ENCODE measurements around the gene NUP210L.
A peak's percentile ranks its signal among the peaks of the same experiment; 100 is the strongest.

The NUP210L gene

DNA sequence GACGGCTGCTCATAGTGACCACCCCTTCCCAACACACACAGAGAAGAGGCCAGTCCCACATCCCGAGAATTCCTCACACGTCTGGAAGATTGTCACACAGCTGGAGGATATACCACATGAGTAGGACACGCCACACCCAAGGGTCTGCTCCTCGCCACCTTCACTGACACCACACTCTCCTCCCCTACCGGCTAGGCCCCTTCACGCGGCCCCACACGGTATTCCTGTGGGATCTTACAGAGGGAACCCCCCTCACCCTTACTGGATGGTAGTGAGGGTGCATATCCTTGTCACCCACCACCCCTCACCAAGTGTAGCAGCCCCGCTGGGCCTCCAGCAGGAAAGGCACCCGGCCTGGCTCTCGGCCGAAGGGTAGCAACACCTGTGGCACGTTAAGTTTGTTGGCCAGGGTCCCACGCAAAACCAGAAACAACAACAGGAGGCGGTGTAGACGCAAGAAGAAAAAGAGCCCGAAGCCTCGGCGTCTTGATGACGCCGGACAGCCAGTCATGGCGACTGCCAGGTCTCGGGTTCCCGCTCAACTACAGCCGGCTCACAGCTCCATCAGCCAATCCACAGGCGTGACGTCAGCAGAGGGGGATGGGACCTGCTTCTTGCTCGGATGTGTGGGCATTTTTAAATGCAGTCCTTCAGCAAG, at the start of gene NUP210L:
Gene NUP210L (minus strand): TSS at position 540 of the 658 bp plus-strand sequence.
- no peak for DNase-seq

- DNase-seq = no peak
Measured at GRCh38 chr1:154199563-154199879, 44.6 kb upstream of the NUP210L start.

DNA sequence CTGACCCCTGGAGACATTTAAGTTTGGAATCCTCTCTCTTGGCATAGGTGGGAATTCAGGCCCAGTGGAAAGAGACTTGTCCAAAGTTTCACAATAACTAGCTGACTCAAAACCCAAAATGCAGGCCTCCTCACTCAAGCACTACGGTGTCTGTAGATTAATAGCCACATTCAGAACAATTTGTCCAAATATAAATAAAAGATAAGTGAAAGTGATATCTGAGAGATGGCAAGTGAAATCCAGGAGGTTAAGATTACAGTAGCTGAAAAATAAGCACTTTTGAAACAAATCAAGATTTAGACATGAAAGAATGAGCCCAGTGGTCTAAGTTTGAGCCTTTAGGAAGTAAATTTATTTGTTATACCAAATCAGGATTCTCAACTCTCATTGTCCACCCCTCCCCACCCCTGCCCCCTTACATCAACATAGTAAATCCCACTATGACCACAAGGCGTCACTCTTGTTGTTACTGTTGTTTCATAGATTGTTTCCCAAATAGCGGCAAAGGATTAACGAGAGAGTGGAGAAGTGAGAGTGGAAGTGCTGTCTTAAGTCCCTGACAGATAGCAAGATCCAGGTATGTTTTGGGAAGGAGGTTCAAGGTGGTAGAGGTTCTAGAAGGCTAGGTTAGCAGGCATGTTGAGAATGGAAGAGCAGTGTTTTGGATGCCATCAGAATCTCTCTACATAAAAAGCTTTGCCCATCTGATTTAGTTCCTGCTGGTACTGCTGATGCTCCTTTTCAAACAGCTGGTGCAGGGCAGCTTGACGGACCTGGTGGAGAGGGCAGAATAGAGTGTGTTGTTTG, 44.1 kb upstream of the NUP210L start:
- peak; percentile 46 for DNase-seq

DNA sequence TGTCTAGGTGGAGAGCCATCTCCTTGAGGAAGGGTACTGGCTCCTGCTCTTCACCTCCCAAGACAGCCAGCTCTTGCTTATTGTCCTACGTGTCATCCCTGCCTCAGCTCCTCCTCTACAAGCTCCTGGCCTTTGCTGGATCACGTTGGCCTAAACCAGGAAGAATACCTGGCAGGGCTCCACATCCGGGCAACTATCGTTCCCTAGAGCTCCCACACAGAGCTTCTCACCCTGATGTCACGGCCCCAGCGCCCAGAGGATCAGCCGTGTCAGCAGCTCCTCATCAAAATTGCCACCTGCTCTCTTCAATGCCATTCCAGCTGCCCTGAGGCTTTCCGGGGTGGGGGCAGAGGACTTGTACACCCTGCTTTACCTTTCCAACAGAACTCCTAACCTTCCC, 38.9 kb upstream of the NUP210L start:
- DNase-seq = no peak

GRCh38 chr1:154192476-154192875, 37.6 kb upstream of the NUP210L start:
- DNase-seq = no peak

DNA sequence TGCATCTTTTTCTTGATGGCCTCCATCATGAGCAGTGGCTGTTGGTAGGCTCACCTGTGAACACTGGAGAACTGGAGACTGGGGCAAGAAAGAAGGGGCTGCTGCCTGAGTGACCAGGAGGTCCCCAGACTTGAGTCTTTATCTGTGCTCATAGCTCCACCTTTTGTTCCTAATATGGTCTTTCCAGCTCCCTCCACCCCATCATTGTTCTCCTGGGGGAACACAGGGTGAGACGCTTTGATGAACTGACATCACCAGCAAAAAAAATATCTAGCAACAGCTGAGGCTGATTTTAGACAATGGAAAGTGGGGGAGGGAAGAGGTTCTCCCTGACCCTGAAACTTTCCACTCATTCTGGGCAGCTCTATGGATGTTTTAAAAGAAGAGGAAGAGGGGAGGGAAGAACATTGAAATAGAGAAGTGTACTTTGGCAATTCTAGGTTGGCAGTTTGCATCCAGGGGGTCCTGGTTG, 37.2 kb upstream of the NUP210L start, which contains the start of gene TPM3:
Gene TPM3 (minus strand): TSS at position 111 of the 472 bp plus-strand sequence. CDS start 82 bp downstream, at position 29.
- no peak for DNase-seq

GRCh38 chr1:154190550-154190949, 35.7 kb upstream of the NUP210L start:
- no peak for DNase-seq

DNA sequence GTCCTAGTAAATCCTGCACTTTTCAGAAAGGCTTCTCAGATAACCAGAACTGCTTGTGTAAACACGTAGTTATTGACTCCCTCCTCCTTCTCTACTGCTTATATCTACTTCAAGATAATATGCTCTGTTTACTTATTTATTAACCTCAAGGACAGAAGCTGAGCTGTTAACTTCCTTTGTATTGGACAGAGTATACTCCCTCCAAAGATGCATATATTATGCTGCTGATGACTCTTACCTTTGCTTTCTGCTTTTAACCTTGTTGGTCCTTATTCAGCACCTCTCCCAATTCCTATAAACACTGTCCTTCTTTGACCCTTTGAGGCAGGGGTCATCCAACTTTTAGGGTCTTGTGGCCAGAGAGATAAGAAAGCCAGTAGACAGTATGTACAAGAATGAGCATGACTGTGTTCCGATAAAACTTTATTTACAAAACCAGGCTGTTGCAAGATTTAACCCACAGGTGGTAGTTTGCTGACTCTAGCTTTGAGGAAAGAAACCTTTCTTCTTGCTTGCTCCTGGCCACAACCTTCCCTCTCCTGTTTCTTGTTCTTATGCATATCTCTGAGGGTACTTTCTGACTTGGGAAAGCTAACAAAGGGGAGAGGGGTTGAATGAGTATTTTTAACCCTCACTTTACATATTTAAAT, 32.1 kb upstream of the NUP210L start:
- DNase-seq = no peak

- no peak for DNase-seq
Measured at GRCh38 chr1:154186177-154186576, 31.3 kb upstream of the NUP210L start.

DNA sequence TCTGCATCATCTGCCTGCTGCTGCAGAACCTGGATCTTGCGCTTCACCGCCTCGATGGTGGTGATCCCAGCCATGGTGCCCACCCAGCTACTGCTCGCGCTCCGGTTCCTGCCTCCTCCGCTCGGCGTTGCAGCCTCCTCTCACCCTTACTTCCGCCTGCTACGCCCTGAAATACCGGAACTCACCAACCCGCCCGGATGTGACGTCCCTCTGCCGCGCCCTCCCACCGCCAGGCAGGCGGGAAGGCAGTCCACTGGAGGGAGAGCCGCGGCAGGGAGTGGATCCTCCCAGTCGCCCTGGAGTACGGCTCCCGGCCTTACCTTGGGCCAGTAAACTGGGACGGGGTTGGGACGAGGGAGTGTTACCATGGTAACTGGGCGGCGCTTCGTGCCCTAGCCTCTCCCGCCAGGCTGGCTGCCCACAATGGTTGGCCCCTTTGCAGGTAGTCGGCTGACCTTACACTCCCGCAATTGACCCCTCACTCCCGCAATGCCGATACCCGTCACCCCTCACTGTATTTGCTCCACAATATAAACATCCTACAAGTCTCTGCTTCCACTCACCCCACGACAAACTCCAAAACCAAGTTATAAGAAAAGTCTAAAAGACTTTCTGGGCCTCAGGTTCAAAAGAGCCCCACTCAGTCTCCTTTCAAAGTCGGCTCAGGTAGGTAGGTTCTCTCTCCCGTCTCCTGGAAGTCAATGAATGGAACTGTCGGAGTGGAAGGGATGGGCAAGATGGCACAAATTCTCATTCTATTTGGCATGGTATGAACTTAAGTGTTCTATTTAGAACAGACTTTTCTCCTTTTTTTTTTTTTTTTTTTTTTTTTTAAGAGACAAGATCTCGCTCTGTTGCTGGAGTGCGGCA, 28.4 kb upstream of the NUP210L start:
- peak; percentile 93 for DNase-seq

DNA sequence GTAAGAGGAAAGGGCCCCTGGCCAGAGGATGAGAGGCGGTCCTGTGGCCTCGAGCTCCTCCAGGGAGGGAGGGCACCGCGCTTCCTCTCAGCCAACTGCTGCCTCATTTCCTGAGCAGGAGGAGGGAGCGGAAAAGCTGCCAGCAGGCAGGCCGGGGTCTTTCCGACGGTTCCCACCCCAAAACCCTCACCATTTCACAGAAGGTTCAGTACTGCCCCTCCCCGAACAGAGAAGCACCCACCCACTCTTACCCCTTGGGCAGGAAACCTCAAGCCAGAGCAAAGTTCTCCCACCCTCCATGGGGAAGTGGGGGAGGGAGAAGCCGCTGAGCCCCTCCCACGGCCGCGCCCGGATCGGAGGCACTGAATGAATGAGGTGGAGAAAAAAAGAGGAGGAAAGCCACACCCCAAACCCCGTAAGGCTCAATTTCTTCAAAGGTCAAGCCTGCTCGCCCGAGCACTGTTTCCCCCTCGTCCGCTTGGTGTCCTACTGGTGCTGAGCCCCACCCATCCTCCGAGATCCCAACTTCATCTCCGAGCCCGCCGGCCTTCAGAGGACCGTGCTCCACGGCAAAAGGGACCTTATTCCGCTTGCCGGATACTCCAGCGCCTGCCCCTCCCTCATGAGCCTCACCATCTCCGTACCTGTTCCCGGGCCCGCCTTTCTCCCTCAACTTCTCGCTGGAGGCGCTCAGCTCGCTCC, 27.6 kb upstream of the NUP210L start:
- no peak for DNase-seq

GRCh38 chr1:154181944-154182343, 27.1 kb upstream of the NUP210L start:
- DNase-seq = no peak

DNA sequence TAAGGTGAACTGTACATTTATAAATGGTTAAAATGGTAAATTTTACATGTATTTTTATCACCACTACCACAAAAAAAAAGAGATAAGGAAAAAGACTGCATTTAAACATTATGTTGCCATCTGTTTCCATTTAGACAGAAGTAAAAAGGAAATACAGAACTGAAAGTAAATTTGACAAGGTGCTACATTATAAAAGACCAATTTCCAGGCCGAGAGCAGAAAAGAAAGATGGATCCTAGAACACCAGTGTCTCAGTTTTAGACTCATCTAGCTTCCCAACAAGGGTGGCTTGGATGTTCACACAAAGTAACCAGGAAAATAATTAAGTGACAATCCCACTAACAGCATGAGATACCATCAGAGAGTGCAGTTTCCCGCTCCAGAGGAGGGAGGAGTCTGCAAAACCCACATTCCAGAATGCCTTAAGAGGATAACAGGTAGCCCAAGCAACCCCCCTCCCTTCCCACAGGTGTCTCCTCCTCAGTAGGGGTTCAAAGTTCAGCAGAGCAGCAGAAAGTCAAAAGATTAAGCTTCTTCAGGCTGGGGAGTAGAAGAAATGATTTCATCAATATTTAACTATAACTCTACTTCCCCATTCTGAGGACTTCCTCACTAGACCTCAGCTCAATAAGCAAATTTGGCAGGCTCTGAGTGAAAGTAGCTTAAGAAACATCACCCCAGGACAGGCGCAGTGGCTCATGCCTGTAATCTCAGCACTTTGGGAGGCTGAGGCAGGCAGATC, 25.2 kb upstream of the NUP210L start:
- no peak for DNase-seq

DNA sequence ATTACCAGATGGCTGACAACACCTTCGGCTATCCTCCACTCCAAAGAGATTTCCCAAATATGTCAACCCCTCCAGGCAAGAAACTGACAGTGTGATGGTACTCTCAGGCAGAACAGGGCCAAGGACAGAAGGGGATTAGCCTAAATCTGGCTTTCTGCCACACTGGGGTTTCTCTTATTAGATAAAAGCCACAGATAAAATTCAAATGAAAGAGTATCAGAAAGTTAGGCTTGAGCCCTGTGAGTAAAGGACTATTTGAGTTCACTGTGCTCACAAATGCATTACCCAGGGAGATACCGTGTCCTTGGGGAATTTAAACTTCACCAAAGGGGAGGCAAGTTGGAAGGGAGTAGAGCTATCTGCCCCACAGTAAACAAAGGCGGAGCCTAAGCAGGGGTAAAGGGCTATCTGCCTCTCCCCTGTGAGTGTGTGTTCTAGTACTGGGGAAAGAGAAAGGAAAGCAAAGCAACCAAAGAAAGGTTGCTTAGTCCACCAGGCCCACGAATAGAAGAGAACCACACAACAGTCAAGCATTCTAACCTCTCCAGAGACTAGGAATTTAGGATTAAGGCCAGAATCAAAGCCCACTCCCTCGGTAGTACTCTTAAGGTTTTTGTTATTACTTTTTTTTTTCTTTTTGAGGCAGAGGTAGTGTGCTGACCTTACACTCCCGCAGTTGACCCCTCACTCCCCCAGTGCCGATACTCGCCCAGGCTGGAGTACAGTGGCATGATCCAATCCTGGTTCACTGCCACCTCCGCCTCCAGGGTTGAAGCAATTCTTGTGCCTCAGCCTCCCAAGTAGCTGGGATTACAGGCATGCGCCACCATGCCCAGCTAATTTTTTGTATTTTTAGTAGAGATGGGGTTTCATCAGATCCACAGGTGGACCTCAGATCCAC, 24.3 kb upstream of the NUP210L start:
- DNase-seq = no peak

DNA sequence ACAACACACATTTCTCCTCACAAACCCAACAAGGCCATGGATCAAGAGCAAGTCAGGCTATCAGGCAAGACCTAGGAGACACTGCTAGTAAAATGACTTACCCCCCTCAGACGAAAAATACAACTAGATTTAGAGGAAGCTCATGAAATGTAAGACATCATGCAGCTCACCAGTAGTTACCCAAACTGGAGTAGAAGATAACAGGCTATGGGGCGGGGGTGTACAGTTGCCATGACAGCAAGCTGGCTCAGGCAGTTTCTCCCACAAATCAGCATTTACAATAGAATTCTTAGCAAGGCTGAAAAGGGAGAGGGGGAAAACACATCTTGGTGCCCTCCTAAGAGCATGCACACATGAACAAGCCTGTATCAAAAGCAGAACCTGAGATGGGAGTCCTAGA, 23.1 kb upstream of the NUP210L start:
- DNase-seq = no peak

- peak; percentile 61 for DNase-seq
Measured at GRCh38 chr1:154176337-154176736, 21.5 kb upstream of the NUP210L start.

- DNase-seq = no peak
Measured at GRCh38 chr1:154174654-154175053, 19.8 kb upstream of the NUP210L start.

GRCh38 chr1:154171880-154172279, 17.0 kb upstream of the NUP210L start:
- no peak for DNase-seq

- DNase-seq = no peak
Measured at GRCh38 chr1:154171223-154171583, 16.3 kb upstream of the NUP210L start.

GRCh38 chr1:154170547-154171222, 15.8 kb upstream of the NUP210L start:
- DNase-seq = no peak

Data from amniotic stem cell (primary cell).